IPS-NIHi11 (cell line): ENCODE data around the gene AMPH.
A peak's percentile ranks its signal among the peaks of the same experiment; 100 is the strongest.
"Not testable (repeated sequence)": the region's sequence is repeated elsewhere in the genome, so short reads cannot be mapped to it uniquely, and the experiment has no call there.

Experiments used
- DNase-seq: peaks from one replicate; pipeline ENCODE4 v3.0.0; 2012; ENCODE audit warnings: mixed read lengths, low spot score

Gene AMPH

DNA sequence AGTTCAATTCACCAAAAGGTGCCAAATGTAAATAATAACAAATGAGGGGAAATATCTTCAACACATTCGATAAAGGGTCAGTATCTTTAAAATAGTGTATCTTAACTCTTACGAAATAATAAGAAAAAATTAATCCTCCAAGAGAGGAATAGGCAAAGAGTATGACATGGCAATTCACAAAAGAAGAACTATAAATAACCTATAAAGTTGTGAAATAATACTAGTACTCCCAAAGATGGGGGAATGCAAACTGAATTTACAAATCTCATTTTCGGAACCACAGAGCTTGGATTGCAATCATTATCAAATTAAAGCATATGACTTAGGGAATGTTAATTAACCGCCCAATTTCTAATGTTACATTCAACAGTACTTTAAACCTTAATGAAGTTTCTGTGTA, 279.6 kb downstream of the AMPH start:
- no peak for DNase-seq

DNA sequence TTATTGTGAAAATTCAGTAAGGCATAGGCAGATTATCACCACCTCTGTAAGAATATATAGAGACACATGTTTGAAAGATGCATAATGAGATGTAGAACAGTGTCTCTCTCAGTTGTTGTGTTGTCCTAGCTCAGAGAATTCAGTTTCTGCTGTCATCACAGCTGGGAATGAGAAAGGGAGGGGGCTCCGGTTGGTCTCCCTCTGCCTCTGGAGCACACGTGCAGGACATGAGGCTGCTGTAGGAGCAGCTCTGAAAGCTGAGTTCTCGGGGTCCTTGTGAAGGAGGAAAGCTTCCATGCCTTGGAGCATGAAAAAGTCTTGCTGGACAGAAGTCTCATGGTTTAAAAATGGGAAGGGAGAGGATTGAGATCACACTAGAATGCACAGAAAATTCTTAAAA, 280.4 kb downstream of the AMPH start:
- not testable (repeated sequence) for DNase-seq

DNA sequence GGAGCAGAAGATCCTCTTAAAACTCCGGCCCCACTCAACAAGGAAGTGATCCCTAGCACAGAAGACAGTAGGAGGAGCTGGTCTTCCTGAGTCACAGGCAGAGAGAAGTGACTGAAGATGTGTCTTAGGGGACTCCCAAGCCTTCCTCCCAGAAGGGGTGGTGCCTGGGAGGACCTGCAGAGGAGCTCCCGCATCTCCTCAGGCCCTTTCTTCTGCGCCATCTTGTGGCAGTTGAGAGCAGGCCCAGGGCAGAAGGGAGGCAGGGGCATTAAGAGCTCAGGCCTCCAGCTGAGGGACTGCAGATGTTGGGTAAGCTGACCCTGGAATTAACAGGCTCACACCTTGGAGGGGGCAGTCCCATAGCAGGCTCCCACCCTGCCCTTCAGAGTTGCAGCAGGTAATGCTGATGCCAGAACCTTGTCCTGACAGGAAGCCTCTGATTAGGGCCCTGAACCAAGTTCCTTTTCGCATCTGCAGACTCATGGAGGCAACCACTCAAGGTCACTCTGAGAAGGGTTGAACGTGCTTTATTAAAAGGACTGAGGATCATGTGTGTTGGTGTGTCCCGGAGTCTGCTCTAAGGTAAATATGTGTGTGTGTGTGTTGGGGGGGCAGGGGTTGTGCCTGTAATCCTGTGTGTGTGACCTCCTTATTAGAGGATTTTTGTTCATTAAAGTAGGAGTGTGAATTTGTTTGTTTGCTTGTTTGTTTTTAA, 281.1 kb downstream of the AMPH start:
- not testable (repeated sequence) for DNase-seq

DNA sequence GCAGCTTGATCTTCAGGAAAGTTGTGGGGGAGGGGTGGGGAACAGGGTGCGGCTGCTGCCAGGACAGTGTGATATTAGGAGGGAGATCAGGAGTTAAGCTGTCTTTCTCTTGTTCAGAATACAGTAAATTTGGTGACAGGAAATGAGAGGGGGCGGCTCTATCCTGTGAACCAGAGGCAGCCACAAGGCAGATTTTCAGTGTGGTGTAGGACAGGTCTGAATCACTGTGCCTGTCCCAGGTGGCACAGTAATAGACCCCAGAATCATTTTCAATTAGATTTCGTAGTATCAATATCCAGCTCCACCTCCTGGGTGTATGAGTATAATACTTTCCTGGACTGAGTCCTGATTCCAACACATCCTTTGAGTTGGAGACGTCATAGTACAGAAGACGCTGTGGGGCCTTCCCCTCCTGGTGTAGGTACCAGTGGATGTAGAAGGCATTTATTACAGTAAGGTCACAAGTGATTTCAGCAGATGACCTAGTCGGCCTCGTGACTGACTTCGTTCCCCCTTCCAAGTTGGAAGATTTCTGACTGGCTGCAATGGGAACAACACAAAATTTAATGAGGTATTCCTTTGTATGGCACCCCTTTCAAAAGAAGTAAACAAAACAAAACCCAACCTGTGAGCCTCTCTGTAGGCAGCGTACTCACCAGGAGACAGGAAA, 281.9 kb downstream of the AMPH start:
- DNase-seq, result not testable (repeated sequence)

DNA sequence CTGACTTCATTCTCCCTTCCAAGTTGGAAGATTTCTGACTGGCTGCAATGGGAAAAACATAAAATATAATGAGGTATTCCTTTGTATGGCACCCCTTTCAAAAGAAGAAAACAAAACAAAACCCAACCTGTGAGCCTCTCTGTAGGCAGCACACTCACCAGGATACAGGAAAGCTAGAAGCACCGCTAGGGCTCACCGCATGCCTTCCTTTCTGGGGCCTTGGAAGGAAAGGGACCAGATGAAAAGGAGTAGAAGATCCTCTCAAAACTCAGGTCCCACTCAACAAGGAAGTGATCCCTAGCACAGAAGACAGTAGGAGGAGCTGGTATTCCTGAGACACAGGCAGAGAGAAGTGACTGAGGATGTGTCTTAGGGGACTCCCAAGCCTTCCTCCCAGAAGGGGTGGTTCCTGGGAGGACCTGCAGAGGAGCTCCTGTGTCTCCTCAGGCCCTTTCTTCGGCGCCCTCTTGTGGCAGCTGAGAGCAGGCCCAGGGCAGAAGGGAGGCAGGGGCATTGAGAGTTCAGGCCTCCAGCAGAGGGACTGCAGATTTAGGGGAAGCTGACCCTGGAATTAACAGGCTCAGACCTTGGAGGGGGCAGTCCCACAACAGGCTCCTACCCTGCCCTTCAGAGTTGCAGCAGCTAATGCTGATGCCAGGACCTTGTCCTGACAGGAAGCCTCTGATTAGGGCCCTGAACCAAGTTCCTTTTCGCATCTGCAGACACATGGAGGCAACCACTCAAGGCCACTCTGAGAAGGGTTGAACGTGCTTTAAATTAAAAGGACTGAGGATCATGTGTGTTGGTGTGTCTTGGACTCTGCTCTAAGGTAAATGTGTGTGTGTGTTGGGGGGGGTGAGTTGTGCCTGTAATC, 285.6 kb downstream of the AMPH start:
- DNase-seq, result peak; percentile 63

DNA sequence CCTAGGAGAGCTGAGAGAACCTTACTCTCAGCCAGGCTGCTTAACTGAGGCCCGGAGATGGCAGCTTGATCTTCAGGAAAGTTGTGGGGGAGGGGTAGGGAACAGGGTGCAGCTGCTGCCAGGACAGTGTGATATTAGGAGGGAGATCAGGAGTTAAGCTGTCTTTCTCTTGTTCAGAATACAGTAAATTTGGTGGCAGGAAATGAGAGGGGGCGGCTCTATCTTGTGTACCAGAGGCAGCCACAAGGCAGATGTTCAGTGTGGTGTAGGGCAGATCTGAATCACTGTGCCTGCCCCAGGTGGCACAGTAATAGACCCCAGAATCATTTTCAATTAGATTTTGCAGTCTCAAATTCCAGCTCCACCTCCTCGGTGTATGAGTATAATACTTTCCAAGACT, 286.4 kb downstream of the AMPH start:
- not testable (repeated sequence) for DNase-seq

DNA sequence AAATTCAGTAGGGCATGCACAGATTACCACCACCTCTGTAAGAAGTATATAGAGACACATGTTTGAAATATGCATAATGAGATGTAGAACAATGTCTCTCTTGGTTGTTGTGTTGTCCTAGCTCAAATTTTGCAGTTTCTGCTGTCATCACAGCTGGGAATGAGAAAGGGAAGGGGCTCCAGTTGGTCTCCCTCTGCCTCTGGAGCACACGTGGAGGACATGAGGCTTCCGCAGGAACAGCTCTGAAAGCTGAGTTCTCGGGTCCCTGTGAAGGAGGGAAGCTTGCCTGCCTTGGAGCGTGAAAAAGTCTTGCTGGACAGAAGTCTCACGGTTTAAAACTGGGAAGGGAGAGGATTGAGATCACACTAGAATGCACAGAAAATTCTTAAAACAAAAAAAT, 289.0 kb downstream of the AMPH start:
- DNase-seq, result not testable (repeated sequence)

DNA sequence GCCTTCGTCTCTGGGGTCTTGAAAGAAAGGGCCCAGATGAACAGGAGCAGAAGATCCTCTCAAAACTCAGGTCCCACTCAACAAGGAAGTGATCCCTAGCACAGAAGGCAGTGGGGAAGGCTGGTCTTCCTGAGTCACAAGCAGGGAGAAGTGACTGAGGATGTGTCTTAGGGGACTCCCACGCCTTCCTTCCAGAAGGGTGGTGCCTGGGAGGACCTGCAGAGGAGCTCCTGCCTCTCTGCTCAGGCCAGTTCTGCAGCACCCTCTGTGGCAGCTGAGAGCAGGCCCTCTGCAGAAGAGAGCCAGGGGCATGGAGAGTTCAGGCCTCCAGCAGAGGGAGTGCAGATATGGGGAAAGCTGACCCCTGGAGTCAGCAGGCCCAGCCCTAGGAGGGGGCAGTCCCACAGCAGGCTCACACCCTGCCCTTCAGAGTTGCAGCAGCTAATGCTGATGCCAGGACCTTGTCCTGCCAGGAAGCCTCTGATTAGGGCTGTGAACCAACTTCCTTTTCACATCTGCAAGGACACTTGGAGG, 289.9 kb downstream of the AMPH start:
- not testable (repeated sequence) for DNase-seq

DNA sequence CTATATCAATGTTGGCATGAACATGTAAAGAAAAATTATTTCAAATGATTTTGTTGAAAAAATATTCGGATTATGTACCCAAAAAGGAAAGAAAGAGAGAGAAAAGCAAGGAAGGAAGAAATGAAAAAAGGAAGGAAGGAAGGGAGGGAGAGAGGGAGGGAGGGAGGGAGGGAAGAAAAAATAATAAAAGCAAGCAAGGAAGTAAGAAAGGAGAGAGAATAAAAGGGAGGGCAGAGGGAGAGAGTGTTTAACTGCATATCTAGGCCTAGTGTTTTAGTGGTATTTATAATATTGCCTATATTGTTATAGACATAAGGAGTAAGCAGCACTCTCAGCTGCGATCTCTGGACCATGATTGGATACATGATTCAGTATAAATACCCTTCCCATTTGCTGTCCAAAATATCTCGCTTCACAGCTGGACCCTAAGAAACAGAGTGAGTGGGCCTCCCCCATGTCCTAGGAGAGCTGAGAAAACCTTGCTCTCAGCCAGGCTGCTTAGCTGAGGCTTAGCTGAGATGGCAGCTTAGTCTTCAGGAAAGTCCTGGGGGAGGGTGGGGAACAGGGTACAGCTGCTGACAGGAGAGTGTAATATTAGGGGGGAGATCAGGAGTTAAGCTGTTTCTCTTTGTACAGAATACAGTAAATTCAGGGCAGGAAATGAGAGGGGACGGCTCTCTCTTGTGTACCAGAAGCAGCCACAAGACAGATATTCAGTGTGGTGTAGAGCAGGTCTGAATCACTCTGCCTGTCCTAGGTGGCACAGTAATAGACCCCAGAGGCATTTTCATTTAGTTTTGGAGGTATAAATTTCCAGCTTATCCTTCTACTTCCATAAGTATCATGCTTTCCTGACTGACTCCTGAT, 291.0 kb downstream of the AMPH start:
- DNase-seq, result no peak

DNA sequence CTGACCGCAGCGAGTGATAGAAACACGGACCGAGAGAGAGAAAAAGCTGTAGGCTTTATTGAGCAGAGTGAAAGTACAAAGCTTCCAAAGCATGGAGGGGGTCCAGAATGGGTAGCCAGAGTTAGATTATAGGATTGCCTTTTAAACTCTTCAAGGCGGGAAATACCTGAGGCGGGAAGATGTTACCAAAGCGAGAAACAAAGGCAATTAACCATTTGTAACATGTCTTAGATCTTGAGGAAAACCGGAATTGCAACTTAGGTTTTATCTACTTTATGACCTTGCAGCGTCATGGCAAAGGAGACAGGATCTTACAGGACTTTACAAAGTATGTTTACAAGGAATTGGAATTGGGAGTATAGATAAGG, 295.0 kb downstream of the AMPH start:
- DNase-seq, result not testable (repeated sequence)

DNA sequence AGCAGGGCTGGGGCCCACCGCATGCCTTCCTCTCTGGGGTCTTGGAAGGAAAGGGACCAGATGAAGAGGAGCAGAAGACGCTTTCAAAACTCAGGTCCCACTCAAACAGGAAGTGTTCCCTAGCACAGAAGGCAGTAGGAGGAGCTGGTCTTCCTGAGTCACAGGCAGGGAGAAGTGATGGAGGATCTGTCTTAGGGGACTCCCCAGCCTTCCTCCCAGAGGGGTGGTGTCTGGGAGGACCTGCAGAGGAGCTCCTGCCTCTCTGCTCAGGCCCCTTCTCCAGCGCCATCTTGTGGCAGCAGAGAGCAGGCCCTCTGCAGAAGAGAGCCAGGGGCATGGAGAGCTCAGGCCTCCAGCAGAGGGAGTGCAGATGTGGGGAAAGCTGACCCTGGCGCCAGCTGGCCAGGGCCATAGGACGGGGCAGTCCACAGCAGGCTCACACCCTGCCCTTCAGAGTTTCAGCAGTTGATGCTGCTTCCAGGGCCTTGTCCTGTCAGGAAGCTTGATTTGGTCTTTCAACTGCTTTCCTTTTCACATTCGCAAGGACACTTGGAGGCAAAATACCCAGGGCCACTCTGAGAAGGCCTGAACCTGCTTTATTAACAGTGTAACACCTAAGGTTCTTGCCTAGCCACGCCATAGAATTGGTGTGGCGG, 295.6 kb downstream of the AMPH start:
- DNase-seq, result peak; percentile 78

DNA sequence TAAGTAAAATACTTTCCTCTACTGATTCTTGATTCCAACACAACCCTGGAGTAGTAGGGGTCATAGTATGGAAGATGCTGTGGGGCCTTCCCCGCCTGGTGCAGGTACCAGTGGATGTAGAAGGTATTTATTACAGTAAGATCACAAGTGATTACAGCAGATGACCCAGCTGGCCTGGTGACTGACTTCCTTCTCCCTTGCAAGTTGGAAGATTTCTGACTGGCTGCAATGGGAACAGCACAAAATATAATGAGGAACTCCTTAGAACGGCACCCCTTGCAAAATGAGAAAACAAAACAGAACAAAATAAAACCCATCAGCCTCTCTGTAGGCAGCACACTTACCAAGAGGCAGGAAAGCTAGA, 296.1 kb downstream of the AMPH start:
- DNase-seq, result no peak

DNA sequence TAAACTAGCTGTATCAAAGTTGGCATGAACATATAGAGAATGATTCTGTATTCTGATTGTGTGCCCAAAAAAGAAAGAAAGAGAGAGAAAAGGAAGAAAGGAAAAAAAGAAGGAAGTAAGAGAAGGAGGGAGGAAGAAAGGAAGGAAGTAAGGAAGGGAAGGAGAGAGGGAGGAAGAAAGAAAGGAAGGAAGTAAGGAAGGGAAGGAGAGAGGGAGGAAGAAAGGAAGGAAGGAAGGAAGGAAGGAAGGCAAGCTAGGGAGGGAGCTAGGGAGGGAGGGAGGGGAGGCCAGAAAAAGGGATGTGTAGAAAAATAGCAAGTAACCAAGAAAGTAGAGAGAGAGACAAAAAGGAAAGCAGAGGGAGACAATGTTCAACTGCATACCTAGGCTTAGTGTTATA, 297.0 kb downstream of the AMPH start:
- DNase-seq, result no peak
